BJ (cell line): ENCODE measurements around the gene TIMM13. TPM values are rescaled to one million over a fixed set of nuclear protein-coding genes. Genes with fewer than 3 reads are reported as not detected.

ENCODE experiments used
- CTCF ChIA-PET: fragments of 350-600 bp; formaldehyde crosslinking; extraction: SDS; loops from one replicate; lab custom pipeline; 2021; ENCODE audit warnings: antibody characterized with exemption, inconsistent platforms; lab: Yijun Ruan, JAX
- POLR2A ChIA-PET: fragments of 300-600 bp; sonication (Branson Sonifier 250); formaldehyde crosslinking; extraction: SDS; loops from one replicate; lab custom pipeline; 2021; ENCODE audit warnings: antibody characterized with exemption; lab: Charles Lee
- DNase-seq: peaks from one replicate; pipeline ENCODE4 v3.0.0-alpha.2; 2011; ENCODE audit warnings: low read depth
- H3K27me3 ChIP-seq: 2 replicates; pipeline ENCODE4 v1.6.0; 2011; ENCODE audit warnings: low read length; ENCODE audit not compliant: control insufficient read depth, insufficient read depth
- H3K36me3 ChIP-seq: 2 replicates; pipeline ENCODE4 v1.5.1; 2011; ENCODE audit warnings: low read length; ENCODE audit not compliant: control insufficient read depth, insufficient read depth
- H3K4me3 ChIP-seq: 2 replicates; pipeline ENCODE4 v1.5.1; 2011; ENCODE audit warnings: low read depth, mild to moderate bottlenecking, control low read depth, low read length
- CTCF ChIP-seq: IDR thresholded peaks from 2 replicates; pipeline ENCODE4 v1.5.1; 2011; ENCODE audit warnings: low read depth, mild to moderate bottlenecking, control low read depth, inconsistent platforms, low read length, moderate library complexity; ENCODE audit not compliant: insufficient read depth
- polyA plus RNA-seq: library from polyadenylated mRNA; depleted of rRNA; stranded (reverse); fragments of >200 nt; gene quantifications from 2 replicates; pipeline ENCODE4 v1.2.3, GENCODE V29; 2011

Gene TIMM13
- polyA plus RNA-seq, 1 experiment = 50.7 TPM

- CTCF ChIA-PET = interaction anchor here (0.6 to 3.3 kb wide), 5 partner anchors 28 to 196 kb away, joined by 3 to 13 read pairs (median 6); no protein-coding TSS in a partner anchor
- Histone ChIP-seq H3K36me3 (peaks cover 10% of the 10 kb centered on the region), H3K27me3 (no peaks in the 10 kb centered on the region), H3K4me3 (peak overlapping the region; percentile 21)
- DNase-seq = no peak
- POLR2A ChIA-PET = no interaction called here
- peak; percentile 48 for TF ChIP-seq CTCF
Observed at GRCh38 chr19:2424686-2425621, 2.4 kb downstream of the TIMM13 start.

GRCh38 chr19:2423915-2424685 is 3.3 kb downstream of the TIMM13 start:
- Histone ChIP-seq H3K4me3 (no peak overlapping the region), H3K27me3 (no peaks in the 10 kb centered on the region), H3K36me3 (peaks cover 11% of the 10 kb centered on the region)
- no peak for DNase-seq
- CTCF ChIA-PET = interaction anchor here (1.3 to 3.3 kb wide), 4 partner anchors 187 to 193 kb away, joined by 5 to 13 read pairs (median 9); no protein-coding TSS in a partner anchor
- no peak for TF ChIP-seq CTCF
- POLR2A ChIA-PET = no interaction called here

- Histone ChIP-seq H3K36me3 (peaks cover 11% of the 10 kb centered on the region), H3K4me3 (no peak overlapping the region), H3K27me3 (no peaks in the 10 kb centered on the region)
- ChIA-PET POLR2A (no interaction called here), CTCF (interaction anchor here (1.2 to 3.3 kb wide), 4 partner anchors 149 to 190 kb away, joined by 5 to 13 read pairs (median 5); no protein-coding TSS in a partner anchor)
- no peak for DNase-seq
- TF ChIP-seq CTCF = no peak
Observed at GRCh38 chr19:2423071-2423914, 4.1 kb downstream of the TIMM13 start.

- DNase-seq = no peak
- Histone ChIP-seq H3K27me3 (no peaks in the 10 kb centered on the region), H3K36me3 (peaks cover 11% of the 10 kb centered on the region), H3K4me3 (no peak overlapping the region)
- CTCF ChIA-PET = interaction anchor here (0.6 kb wide), 1 partner anchor 193 kb away, joined by 4 read pairs; no protein-coding TSS in a partner anchor
- POLR2A ChIA-PET = no interaction called here
- TF ChIP-seq CTCF = no peak
Observed at GRCh38 chr19:2421581-2422306, 5.6 kb downstream of the TIMM13 start.
